Fibroblast of skin of right biceps (primary cell): Measurements from ENCODE around the gene TRIM42.

Source experiments
- DNase-seq: peaks from one replicate; pipeline ENCODE4 v3.0.0-alpha.2; 2013

The TRIM42 gene

GRCh38 chr3:140711390-140712035 is 33.6 kb downstream of the TRIM42 start:
- DNase-seq, result no peak

GRCh38 chr3:140712301-140712700 is 34.4 kb downstream of the TRIM42 start:
- DNase-seq, result no peak

- DNase-seq, result no peak
These were observed 37.2 kb downstream of the TRIM42 start for GRCh38 chr3:140715035-140715434.

GRCh38 chr3:140717921-140718320 is 40.1 kb downstream of the TRIM42 start:
- DNase-seq, result no peak

GRCh38 chr3:140719841-140720614 is 42.2 kb downstream of the TRIM42 start:
- DNase-seq, result no peak

- DNase-seq, result no peak
These were observed 45.7 kb downstream of the TRIM42 start for GRCh38 chr3:140723576-140723975.

- no peak for DNase-seq
These were observed 47.3 kb downstream of the TRIM42 start for GRCh38 chr3:140724856-140725812.

- no peak for DNase-seq
These were observed 48.2 kb downstream of the TRIM42 start for GRCh38 chr3:140726066-140726465.

GRCh38 chr3:140727886-140728285 is 50.0 kb downstream of the TRIM42 start:
- DNase-seq, result no peak

GRCh38 chr3:140731440-140732119 is 53.7 kb downstream of the TRIM42 start:
- no peak for DNase-seq

- no peak for DNase-seq
These were observed 55.8 kb downstream of the TRIM42 start for GRCh38 chr3:140733623-140734022.

- DNase-seq, result peak; percentile 6
These were observed 59.1 kb downstream of the TRIM42 start for GRCh38 chr3:140736863-140737460.

- no peak for DNase-seq
These were observed 64.3 kb downstream of the TRIM42 start for GRCh38 chr3:140742116-140742515.

GRCh38 chr3:140748171-140748570 is 70.3 kb downstream of the TRIM42 start:
- DNase-seq, result no peak

- no peak for DNase-seq
These were observed 71.0 kb downstream of the TRIM42 start for GRCh38 chr3:140748903-140749302.
